K562 (cell line): Measurements from ENCODE around the gene DMAC2L. TPM values are rescaled to one million over a fixed set of nuclear protein-coding genes. Genes with fewer than 3 reads are reported as not detected.

Experiments
- ARID1B ChIP-seq: fragments of 450-650 bp; IDR thresholded peaks from 2 replicates; pipeline ENCODE4 v1.6.1; 2016; ENCODE audit warnings: antibody characterized with exemption, mild to moderate bottlenecking, inconsistent platforms
- BACH1 ChIP-seq: fragments of 200-800 bp; sonication (Bioruptor generic); IDR thresholded peaks from 2 replicates; pipeline ENCODE4 v1.6.1; 2016; ENCODE audit warnings: missing genetic modification characterization, missing compliant biosample characterization
- C11orf30 ChIP-seq: fragments of 450-650 bp; IDR thresholded peaks from 2 replicates; pipeline ENCODE4 v1.6.1; 2016; ENCODE audit warnings: low read depth, mild to moderate bottlenecking
- CBX8 ChIP-seq: fragments of 200-600 bp; sonication (generic); IDR thresholded peaks from 2 replicates; pipeline ENCODE4 v1.6.1; 2012; ENCODE audit warnings: borderline replicate concordance, mixed run types, low read depth, mild to moderate bottlenecking, moderate library complexity, mixed read lengths, low read length, control low read depth, inconsistent platforms; ENCODE audit not compliant: poor library complexity, severe bottlenecking; ENCODE audit errors: extremely low read depth
- CXXC5 ChIP-seq: fragments of 250-450 bp; sonication (Bioruptor Pico); IDR thresholded peaks from 2 replicates; pipeline ENCODE4 v1.8.0; 2022; ENCODE audit warnings: inconsistent platforms, mild to moderate bottlenecking, moderate library complexity
- DMBX1 ChIP-seq: fragments of 250-450 bp; sonication (Bioruptor Pico); IDR thresholded peaks from 2 replicates; pipeline ENCODE4 v1.8.0; 2022; ENCODE audit warnings: inconsistent platforms, mild to moderate bottlenecking, moderate library complexity, borderline replicate concordance
- EHMT2 ChIP-seq: fragments of 450-650 bp; IDR thresholded peaks from 2 replicates; pipeline ENCODE4 v1.6.1; 2018; ENCODE audit warnings: antibody characterized with exemption
- MTA3 ChIP-seq: fragments of 450-650 bp; formaldehyde crosslinking; IDR thresholded peaks from 2 replicates; pipeline ENCODE4 v1.6.1; 2017; ENCODE audit warnings: mild to moderate bottlenecking, borderline replicate concordance
- MXI1 ChIP-seq: IDR thresholded peaks from 2 replicates; pipeline ENCODE4 v1.6.1; 2011; ENCODE audit warnings: low read depth, mild to moderate bottlenecking, improper control_type of control experiment, low read length
- NCOA6 ChIP-seq: fragments of 450-650 bp; IDR thresholded peaks from 2 replicates; pipeline ENCODE4 v1.6.1; 2017; ENCODE audit warnings: mild to moderate bottlenecking
- NRF1 ChIP-seq, 2 experiments: fragments of 450-650 bp; IDR thresholded peaks in 1 of 2; conservative IDR thresholded peaks in 1 of 2; 2 replicates each; pipeline ENCODE4 v1.6.1; 2014; ENCODE audit warnings: mild to moderate bottlenecking in 2 of 2
- SAP30 ChIP-seq: fragments of 200-600 bp; sonication (generic); IDR thresholded peaks from 2 replicates; pipeline ENCODE4 v1.6.1; 2012; ENCODE audit warnings: borderline replicate concordance, low read depth, mild to moderate bottlenecking, moderate library complexity, low read length, control low read depth, inconsistent platforms; ENCODE audit not compliant: insufficient read depth, poor library complexity, severe bottlenecking
- SMARCA4 ChIP-seq: fragments of 450-650 bp; IDR thresholded peaks from 2 replicates; pipeline ENCODE4 v1.6.1; 2016
- TAF9B ChIP-seq: fragments of 450-650 bp; IDR thresholded peaks from 2 replicates; pipeline ENCODE4 v1.6.1; 2018; ENCODE audit warnings: mild to moderate bottlenecking; ENCODE audit not compliant: partially characterized antibody
- ZNF146 ChIP-seq: IDR thresholded peaks from one replicate; pipeline ENCODE4 v1.6.1; 2018; ENCODE audit warnings: missing compliant biosample characterization; ENCODE audit not compliant: unreplicated experiment
- ZNF175 ChIP-seq: fragments of 200-800 bp; sonication (Bioruptor generic); IDR thresholded peaks from 2 replicates; pipeline ENCODE4 v1.6.1; 2016; ENCODE audit warnings: low read depth, mild to moderate bottlenecking, missing genetic modification characterization, missing compliant biosample characterization
- ZNF586 ChIP-seq: fragments of 450-650 bp; formaldehyde crosslinking; conservative IDR thresholded peaks from 2 replicates; pipeline ENCODE4 v1.4.0; 2020; ENCODE audit warnings: mild to moderate bottlenecking, moderate library complexity
- polyA plus RNA-seq, 8 experiments: library from polyadenylated mRNA; depleted of rRNA in 4 of 8; stranded (reverse) in 5 of 8; unstranded in 3 of 8; fragments of >200 nt; fragmentation: Nextera tagmentation in 2 of 8; fragmentation: Illumina TruSeq in 1 of 8; extraction: Ambion mirVana in 2 of 8; extraction: Trizol in 1 of 8; gene quantifications; 2 replicates each; pipeline versions ENCODE4 v1.2.1 to v1.2.3, GENCODE V29; 2011 to 2014; ENCODE audit warnings: inconsistent platforms in 1 of 8, missing spikeins in 1 of 8
- total RNA-seq, 7 experiments: library from RNA; depleted of rRNA in 6 of 7; stranded (reverse); fragments of >200 nt in 6 of 7; fragmentation: Illumina TruSeq in 2 of 7; extraction: Trizol in 2 of 7; gene quantifications; 2 replicates each; pipeline versions ENCODE4 v1.2.1 to v1.2.3, GENCODE V29; 2011 to 2021; ENCODE audit warnings: low replicate concordance in 1 of 7
- TF ChIP-seq, protein P1 (sequence below), 2 experiments: fragments of 450-650 bp in 1 of 2; sonication (generic) in 1 of 2; formaldehyde crosslinking in 1 of 2; IDR thresholded peaks in 1 of 2; conservative IDR thresholded peaks in 1 of 2; 2 replicates each; pipeline versions ENCODE4 v1.6.1 to v1.8.1; 2016 to 2023; ENCODE audit warnings: mild to moderate bottlenecking in 2 of 2, moderate library complexity in 2 of 2, inconsistent platforms in 1 of 2, missing genetic modification reagents in 1 of 2
- TF ChIP-seq, protein P2 (sequence below): conservative IDR thresholded peaks from 2 replicates; pipeline ENCODE4 v1.6.1; 2011; ENCODE audit warnings: low read depth, mild to moderate bottlenecking, low read length; ENCODE audit not compliant: control insufficient read depth
- TF ChIP-seq, protein P3 (sequence below): fragments of 450-650 bp; formaldehyde crosslinking; conservative IDR thresholded peaks from 2 replicates; pipeline ENCODE4 v1.4.0; 2022; ENCODE audit warnings: mild to moderate bottlenecking, missing genetic modification characterization
- TF ChIP-seq, protein P4 (sequence below): IDR thresholded peaks from 2 replicates; pipeline ENCODE4 v1.6.1; 2011; ENCODE audit warnings: borderline replicate concordance, low read depth, mild to moderate bottlenecking, moderate library complexity, low read length; ENCODE audit not compliant: insufficient read depth, poor library complexity, severe bottlenecking
- TF ChIP-seq, protein P5 (sequence below): sonication (generic); formaldehyde crosslinking; IDR thresholded peaks from 2 replicates; pipeline ENCODE4 v1.5.0; 2020; ENCODE audit warnings: missing genetic modification reagents

The DMAC2L gene
- total and polyA plus RNA-seq, 9 of the 15 experiments (the other 6 are each of a cell fraction or from before 2014, with no cell fraction given) = 4.0 to 37.2 (median 9.3) TPM

DNA sequence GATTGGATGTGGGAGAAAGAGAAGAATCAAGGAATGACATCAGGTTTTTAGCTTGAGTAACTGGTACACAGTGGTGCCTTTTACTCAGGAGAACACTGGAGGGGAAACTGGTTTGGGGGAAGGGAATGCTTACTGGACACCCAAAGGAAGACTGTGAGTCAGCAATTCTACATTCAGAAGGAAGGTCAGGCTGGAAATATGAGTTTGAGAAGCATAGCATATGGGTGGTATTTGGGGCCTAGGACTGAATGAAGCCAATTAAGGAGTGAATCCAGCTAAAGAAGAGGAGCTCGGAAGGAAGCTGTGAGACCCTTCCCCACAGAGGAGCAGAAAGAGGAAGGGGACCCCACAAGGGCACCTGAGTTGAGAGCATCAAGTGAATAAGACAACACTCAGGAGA lies 35.4 kb downstream of the DMAC2L start (continued):
- TF ChIP-seq NCOA6 (no peak), ARID1B (peak; percentile 40; the same call in 1 of the 2 replicates), ZNF586 (CRISPR knock-in tag) (no peak), BACH1 (peak; percentile 85), SMARCA4 (peak; percentile 66), CXXC5 (CRISPR knock-in tag) (no peak), MXI1 (no peak), EHMT2 (0 out of 2 replicates have a peak, but pooled peaks have one; percentile 20), NRF1 (conservative IDR thresholded peaks at IDR 0.05 in 1 of 2, IDR thresholded peaks at IDR 0.05 in 1 of 2) (no peak), CBX8 (no peak), ZNF175 (CRISPR knock-in tag) (no peak), DMBX1 (CRISPR knock-in tag) (no peak), TAF9B (no peak), SAP30 (no peak), MTA3 (no peak), ZNF146 (CRISPR knock-in tag) (no peak), C11orf30 (peak; percentile 98)
- TF ChIP-seq, protein P1, sequence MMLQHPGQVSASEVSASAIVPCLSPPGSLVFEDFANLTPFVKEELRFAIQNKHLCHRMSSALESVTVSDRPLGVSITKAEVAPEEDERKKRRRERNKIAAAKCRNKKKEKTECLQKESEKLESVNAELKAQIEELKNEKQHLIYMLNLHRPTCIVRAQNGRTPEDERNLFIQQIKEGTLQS (IDR thresholded peaks at IDR 0.05) = 0 out of 2 replicates have a peak, but pooled peaks have one; percentile 9
- TF ChIP-seq, protein P1 (CRISPR knock-in tag; conservative IDR thresholded peaks at IDR 0.05) = no peak
- TF ChIP-seq, protein P2, sequence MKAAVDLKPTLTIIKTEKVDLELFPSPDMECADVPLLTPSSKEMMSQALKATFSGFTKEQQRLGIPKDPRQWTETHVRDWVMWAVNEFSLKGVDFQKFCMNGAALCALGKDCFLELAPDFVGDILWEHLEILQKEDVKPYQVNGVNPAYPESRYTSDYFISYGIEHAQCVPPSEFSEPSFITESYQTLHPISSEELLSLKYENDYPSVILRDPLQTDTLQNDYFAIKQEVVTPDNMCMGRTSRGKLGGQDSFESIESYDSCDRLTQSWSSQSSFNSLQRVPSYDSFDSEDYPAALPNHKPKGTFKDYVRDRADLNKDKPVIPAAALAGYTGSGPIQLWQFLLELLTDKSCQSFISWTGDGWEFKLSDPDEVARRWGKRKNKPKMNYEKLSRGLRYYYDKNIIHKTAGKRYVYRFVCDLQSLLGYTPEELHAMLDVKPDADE = no peak
- TF ChIP-seq, protein P3, sequence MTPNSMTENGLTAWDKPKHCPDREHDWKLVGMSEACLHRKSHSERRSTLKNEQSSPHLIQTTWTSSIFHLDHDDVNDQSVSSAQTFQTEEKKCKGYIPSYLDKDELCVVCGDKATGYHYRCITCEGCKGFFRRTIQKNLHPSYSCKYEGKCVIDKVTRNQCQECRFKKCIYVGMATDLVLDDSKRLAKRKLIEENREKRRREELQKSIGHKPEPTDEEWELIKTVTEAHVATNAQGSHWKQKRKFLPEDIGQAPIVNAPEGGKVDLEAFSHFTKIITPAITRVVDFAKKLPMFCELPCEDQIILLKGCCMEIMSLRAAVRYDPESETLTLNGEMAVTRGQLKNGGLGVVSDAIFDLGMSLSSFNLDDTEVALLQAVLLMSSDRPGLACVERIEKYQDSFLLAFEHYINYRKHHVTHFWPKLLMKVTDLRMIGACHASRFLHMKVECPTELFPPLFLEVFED = no peak
- TF ChIP-seq, protein P4, sequence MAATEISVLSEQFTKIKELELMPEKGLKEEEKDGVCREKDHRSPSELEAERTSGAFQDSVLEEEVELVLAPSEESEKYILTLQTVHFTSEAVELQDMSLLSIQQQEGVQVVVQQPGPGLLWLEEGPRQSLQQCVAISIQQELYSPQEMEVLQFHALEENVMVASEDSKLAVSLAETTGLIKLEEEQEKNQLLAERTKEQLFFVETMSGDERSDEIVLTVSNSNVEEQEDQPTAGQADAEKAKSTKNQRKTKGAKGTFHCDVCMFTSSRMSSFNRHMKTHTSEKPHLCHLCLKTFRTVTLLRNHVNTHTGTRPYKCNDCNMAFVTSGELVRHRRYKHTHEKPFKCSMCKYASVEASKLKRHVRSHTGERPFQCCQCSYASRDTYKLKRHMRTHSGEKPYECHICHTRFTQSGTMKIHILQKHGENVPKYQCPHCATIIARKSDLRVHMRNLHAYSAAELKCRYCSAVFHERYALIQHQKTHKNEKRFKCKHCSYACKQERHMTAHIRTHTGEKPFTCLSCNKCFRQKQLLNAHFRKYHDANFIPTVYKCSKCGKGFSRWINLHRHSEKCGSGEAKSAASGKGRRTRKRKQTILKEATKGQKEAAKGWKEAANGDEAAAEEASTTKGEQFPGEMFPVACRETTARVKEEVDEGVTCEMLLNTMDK = no peak
- TF ChIP-seq, protein P5, sequence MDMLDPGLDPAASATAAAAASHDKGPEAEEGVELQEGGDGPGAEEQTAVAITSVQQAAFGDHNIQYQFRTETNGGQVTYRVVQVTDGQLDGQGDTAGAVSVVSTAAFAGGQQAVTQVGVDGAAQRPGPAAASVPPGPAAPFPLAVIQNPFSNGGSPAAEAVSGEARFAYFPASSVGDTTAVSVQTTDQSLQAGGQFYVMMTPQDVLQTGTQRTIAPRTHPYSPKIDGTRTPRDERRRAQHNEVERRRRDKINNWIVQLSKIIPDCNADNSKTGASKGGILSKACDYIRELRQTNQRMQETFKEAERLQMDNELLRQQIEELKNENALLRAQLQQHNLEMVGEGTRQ (CRISPR knock-in tag) = no peak
